GM18867 (cell line): ENCODE results near the gene KASH5.

Source experiments
- ATAC-seq: cut with Tn5 transposase; IDR thresholded peaks from one replicate; pipeline ENCODE4 v1.9.1; 2021; ENCODE audit warnings: mild to moderate bottlenecking, moderate library complexity; ENCODE audit not compliant: unreplicated experiment

Gene KASH5

DNA sequence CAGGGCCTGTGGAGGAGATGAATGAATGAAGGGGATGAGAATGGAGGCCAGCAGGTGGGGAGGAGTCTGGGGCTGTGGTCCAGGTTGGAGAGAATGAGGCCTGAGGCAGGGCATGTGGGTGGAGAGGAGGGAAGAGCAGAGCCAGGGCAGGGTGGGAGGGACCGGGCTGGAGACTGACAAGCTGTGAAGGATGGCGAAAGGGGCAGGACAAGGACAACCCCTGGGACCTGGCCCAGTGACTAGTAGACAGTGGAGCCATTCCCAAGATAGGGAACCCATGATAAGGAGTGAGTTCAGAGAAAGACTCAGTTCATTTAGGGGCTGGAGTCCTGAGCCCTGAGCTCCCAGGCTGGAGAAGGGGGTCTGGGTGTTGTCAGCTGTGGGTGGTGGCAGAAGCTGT is 32.2 kb downstream of the KASH5 start:
- ATAC-seq, result no peak

DNA sequence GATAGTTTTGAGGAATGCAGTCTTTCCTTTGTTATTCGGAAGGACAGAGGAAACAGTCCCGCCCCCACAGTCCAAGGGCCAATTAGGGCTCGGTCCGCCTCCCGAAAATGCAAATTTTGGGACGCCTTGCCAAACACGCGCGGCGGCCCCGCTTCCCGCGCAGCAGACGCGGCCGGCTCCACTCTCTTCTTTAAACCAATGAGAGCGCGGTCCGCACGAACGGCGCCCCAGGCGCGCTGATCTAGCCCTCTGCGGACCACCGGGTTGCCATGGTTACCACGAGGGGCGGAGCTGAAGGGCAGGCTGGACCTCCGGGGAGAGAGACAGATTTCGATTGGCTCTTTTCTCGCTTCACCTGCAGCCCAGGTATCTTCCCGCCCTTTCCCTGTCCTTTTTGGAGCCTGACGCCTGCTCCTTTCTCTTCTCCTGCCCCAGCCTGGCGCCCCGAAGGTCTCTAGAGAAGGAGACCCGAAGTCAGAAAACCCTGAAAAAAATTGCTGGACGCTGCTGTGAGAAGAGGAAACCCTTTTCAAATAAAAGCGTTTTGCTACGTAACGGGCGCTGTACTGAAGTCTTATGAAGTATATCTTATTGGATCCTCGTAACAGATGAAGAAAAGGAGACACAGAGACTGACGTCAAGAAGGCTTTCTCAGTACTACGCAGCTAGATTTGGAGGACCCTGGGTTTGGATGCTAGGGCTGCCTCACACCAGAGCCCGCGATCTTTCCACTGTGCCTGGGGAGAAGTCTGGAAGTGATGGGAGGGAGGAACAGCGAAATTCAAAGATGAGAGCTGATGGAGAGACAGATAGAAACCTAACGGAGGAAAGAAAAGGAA is 33.2 kb downstream of the KASH5 start:
- no peak for ATAC-seq

DNA sequence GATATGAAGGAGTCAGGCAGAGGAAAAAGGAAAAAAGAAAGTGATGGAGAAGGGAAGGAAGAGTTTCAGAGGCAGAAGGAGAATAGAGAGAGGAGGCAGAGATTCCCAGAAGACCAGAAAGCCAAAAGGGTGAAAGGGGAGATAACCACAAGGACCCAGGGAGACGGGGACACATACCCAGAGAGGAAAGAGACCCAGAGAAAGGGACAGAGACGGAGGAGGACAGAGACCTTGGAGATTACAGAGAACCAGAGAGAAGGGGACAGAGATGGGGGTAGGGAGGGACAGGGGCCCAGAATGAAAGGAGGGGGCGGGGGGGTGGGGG is 33.8 kb downstream of the KASH5 start:
- ATAC-seq, result no peak

DNA sequence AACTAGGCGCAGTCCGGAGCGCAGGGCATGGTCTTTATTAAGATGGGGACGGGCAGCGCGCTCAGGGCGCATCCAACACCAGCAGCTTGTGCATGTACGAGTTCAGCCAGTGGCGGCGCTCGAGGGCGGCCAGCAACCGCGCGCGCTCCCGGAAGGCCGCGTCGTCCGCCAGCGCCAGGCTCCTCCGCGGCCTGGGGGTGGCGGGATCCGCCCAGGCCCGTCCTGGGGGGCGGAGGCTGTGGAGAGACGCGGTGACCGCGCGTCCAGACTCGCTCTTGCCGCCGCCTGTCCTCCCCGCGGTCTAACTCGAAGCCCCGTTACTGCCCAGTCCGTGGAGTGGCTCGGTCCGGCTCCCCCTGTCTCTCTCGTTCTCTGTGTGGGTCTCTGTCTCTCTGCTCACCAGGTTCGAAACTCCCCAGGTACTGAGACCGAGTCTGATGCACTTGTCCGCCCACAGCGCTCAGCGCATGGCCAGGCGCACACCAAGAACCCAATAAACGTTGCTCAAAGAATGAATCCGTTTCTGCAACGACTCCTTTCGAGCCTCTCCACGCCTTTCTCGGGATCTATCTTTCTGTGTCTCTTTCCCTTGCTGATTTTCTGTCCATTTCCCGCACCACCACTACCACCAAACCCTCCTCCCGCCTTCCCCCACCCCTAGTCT is 34.5 kb downstream of the KASH5 start:
- no peak for ATAC-seq

DNA sequence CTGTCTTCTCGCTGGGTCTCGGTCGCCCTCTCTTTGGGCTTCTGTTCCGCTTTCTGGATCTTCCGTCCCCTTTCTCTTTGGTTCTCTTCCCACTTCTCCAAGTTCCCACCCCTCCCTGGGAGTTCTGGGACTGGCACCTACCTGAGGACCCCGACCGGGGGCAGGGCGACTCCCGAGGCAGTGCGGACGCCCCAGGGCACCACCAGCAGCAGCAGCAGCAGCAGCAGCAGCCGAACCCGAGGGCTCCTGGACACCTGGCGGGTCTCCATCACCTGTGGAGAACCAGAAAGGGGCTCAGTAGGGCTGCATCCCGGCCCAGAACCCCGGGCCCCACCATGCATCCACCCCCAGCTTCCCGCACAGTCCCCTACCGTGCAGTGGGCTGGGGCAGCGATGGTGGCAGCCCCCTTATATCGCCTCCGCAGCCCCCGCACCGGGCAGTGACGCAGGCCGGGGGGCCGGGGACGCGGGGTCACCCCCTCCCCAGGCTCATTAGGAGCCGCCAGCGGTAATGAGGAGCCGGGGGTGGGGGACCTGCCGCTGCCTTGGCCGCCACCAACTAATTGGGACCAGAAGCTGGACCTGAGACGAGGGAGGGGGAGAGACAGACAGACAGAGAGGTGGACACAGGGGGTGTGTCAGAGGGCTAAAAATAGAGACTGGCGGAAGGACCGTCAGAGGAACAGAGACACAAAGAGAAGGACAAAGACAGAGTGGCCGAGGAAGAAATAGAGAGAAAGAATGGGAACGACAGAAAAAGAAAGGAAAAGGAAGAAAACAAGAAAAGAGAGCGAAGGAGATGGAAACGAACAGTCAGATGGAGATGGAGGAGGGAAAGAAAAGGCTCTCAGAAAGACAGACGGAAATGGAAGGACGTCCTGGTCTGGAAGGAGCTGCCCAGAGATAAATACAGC is 35.3 kb downstream of the KASH5 start, which contains the start of gene PTH2:
Gene PTH2, minus strand, starts transcription at position 371 of the 914 bp plus-strand sequence. Its CDS starts 102 bp downstream, at position 269.
- no peak for ATAC-seq

DNA sequence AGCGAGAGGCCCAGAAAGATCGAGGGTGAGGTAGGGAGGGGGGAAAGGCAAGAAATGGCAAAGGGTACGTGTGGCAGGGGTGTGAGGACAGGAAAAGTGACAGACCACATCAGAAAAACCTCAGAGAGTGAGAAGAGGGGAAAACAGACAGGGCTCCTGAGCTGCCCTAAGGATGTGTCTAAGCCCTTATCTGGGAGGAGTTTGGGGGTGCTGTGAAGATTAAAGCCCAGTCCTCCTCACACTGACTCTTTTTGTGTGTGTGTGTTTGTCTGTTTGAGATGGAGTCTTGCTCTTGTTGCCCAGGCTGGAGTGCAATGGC is 35.9 kb downstream of the KASH5 start:
- no peak for ATAC-seq

DNA sequence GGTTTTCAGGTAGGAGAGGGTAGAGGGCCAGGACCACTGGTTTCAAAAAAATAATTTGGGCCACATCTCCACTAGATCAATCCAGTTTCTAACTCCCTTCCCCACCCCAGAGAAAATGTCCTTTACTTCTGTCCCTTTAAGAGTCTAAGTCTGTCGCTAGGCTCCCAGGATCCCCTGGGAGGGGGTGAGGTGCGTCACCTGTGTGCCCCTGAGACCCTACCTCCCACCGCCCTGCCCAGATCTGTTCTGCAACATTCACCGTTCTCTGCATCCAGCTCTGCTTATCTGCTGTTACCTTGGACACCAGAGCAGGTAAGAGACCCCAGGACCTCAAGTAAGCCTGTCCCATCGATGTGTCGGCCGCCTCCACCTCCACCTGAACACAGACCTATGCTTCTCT is 37.1 kb downstream of the KASH5 start, which contains the start of gene GFY:
Gene GFY, plus strand, starts transcription at position 211 of the 400 bp plus-strand sequence. CDS start 1,043 bp downstream, outside the sequence.
- ATAC-seq, result no peak

DNA sequence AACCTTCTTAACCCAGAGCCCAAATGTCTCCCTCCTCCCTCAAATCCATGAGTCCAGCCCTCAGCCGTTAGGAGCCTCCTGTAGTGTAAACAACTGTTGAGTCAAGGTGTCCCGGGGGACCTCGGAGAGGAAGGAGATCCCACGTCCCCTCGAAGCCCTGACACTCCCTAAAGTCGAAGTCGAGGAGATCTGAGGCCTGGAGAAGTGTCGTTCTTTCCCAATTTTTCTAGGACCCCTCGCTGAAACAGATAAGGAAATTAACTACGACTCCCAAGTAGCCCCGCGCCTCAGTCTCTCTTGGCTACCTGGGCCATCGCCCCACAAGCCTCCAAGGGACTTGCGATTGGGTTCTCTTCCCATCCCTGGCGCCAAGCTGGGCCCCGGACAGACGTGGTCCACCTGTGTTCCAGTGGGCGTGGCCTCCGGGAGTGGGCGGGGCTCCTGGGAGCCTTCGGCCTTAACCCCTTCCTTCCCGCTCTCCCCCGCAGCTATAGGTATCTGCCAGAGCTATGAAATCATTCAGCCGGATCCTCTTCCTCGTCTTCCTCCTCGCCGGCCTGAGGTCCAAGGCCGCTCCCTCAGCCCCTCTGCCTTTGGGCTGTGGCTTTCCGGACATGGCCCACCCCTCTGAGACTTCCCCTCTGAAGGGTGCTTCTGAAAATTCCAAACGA is 38.0 kb downstream of the KASH5 start:
- ATAC-seq, result no peak

DNA sequence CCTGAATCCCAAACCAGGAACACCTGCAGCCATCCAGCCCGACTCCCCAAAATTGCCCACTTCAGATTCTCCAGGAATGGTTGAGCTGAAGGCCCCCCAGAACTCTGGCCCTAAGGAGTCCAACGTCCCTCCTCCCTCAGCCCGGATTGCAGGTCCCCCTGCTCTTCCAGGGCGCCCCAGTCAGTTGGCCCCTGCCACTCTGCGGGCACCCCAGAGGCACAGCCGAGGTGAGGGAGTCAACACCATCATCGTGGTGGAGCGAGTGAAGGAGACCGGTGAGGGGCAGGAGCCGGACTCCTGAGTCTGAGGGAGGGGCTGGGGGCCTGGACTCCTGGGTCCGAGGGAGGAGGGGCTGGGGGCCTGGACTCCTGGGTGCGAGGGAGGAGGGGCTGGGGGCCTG is 39.3 kb downstream of the KASH5 start:
- ATAC-seq, result no peak

DNA sequence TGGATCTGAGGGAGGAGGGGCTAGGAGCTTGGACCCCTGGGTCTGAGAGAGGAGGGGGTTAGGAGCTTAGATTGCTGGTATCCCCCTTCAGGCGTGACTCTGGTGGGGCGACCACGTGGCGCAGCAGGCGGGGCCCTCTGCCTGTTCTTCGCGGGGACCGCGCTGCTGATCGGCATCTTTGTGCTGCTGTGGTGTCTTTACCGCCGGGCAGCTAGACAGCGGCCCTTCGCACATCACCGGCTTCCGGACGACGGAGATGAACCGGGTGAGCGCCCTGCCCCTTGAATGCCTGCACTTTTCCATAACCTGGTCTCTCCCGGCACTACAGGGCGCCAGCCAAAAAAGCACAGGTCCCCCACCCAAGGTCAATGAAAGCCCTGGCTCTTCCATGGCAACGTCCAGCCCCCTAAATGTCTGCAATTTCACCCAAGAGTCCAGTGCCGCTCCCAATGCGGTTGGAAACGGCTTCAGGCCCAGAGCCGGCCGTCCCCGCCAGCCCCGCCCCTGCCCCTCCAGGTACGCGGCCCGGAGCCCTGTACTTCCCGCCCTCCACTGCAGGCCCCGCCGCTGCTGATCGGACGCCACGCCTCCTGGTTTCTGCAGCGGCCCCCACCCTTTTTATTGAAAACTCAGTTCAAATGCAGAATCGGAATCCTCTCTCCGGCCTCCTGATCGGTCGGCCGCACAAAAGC is 40.0 kb downstream of the KASH5 start:
- ATAC-seq, result no peak

DNA sequence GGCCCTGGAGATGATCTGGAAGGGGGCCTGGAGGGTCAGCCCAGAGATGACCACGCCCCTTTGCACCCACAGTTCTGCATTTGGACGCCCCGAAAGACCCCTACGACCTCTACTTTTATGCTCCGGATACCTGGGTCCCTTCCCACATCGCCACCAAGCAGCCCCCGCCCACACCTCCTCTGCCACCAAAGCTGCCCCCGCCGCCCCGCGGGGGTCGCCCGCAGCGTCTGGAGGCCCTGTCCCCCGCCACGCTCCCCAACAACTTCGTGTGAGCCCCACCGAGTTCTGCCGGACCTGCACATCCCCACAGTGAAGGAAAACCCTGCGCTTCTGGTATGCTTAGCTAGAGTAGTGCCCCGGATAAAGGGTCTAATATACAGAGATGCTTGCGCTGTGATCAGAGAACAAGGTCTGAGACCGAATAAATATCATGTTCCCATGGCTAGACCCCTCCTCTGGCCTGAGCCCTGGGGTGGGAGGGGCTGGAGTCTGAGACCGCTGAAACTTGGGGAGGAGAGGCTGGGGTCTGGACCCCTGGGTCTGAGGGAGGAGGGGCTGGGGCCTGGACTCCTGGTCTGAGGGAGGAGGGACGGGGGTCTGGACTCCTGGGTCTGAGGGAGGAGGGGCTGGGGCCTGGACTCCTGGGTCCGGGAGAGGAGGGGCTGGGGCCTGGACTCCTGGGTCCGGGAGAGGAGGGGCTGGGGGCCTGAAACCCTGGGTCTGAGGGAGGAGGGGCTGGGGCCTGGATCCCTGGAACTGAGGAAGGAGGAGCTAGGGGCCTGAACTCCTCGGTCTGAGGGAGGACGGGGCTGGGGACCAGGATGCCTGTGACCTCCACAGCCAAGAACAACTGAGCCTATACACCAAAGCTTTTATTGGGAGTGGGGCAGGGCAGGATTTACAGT is 40.8 kb downstream of the KASH5 start:
- ATAC-seq, result no peak

DNA sequence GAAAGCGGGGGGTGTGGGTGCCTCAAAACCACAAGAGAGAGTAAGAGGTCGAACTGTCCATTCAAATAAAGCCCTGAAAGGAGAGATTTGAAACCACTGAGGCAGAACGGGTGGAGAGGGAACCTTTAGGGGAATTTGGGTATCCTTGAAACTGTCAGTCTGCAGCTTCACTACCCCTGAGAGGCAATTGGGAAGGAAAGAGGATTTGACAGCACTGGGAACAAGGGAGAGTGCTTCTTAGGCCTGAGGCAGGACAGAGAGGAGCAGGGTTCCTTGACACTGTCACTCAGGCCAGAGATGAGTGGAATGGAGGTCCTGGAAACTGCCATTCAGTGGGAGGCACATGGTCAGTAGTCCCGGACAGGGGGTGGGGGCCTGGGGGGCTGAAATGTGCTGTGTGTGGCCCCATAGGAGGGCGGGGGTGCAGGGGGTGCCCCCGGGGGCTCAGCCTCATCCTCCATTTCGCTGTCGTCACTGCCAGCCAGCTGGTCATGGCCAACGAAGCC is 42.2 kb downstream of the KASH5 start:
- ATAC-seq, result no peak

DNA sequence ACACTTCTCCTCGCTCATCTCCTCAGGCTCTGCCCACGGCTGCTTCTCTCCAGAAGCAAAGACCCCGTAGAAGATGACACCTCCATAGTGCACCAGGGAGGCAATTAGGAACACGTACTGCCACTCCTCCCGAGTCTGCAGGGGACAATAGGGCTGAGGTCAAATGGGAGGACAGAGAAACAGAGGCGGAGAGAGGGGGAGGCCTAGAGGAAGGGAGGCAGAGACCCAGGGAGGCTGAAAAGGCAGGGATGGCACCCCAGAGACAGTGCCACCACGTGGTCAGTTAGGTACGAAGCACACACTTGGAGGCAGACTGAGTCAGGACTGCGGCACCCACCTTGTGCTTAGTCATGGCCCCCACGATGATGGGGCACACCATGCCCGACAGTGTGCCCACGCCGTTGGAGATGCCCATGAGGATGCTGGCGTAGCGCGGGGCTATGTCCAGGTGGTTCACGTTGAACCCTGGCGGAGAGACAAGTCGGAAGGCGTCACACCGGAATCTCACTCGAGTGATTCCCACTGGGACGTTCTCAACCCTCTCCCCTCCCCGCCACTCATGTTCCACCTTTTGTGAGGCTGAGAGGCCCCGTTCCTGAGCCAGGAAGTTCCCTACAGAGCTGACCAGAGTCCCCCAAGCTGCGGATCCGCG is 42.8 kb downstream of the KASH5 start:
- no peak for ATAC-seq

DNA sequence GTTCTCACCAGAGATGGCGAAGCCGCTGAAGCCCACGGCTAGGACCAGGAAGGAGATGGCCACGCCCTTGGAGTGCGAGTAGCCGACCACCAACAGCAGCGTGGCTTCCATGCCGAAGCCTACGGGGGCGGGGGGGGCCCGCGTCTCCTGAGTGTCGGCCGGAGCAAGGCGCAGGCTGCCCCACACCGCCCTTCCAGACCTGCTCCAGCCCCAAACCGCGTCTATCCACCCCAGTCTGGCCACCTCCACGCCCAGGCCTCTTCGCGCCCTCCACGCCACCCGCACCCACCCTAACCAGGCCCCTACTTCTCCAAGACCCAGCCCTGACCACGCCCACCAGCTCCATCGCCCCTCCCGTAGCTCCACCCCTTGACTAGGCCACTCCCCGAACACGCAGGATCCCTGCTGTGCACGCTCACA is 43.3 kb downstream of the KASH5 start:
- no peak for ATAC-seq

DNA sequence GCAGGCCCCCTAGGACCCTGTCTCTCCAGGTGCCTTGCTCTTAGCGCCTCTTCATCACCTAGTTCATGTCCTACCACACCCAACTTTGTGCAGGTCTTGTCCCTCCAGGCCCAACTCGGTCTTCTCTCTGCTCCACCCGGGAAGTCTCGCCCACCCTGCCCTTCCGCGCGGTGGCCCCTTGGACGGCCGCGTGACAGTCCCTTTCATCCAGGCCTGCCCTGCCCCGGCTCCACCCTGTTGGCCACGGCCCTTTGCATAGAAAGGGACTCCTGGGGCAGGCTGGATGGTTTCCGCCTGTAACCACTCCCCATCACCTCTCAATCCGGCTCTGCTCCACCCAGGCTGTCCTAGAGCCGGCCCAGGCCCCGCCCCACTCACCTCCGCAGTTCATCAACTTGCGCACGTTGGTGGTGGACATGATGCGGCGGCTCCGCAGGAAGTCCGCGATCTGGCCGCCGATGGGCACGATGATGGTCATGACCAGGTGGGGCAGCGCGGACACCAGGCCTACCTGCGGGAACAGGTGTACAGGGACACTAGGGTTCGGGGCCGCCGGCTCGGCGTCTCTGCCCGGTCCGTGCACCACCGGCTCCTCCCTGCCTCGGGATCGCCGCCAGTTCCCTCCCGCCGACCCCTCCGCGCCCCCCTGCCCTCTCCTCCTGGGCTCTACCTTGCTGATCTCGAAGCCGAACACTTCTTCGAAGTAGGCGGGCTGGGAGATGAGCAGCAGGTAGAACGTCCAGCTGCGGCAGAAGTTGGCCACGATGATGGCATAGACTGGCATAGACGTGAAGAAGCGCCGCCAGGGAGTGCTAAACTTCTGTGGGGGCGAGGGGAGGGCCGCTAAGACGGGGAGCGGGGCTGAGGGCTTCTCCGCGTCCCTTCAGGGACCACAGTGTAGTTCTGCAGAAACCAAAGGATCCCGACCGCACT is 44.4 kb downstream of the KASH5 start:
- no peak for ATAC-seq

DNA sequence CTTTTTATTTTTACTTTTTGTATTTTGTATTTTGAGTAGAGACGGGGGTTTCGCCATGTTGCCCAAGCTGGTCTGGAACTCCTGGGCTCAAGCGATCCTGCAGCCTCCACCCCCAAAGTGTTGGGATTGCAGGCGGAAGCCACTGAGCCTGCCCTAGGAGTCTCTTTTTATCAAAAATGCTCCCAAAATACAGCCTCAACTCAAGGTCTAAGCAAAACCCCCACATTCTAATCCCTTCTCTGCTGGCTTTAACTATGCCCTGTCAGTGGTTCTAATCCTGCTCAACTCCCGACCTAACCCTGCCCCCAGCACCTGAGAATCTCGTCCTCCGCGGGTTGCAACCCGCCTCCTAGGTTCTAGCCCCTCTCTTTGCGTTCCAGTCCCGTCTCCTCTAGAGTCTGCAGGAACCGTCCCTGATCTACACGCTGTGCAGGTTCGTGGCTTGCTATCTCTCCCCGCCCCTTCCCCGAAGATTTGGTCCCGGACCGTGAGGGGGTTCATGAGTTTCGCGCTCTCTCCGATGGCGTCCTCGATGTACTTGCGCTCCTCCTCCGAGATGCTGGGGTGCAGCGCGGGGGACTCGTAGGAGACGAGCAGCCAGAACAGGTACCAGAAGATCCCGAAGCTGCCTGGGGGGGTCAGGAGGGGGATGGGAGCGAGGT is 45.3 kb downstream of the KASH5 start:
- no peak for ATAC-seq
